HepG2 (cell line): ENCODE measurements around the gene PHKB.

ENCODE experiments used
- ADNP ChIP-seq: sonication (generic); formaldehyde crosslinking; IDR thresholded peaks from 2 replicates; pipeline ENCODE4 v1.4.0; 2020; ENCODE audit warnings: missing genetic modification reagents
- GABPA ChIP-seq, 2 experiments: IDR thresholded peaks; 2 replicates each; pipeline ENCODE4 v1.6.1; 2011 to 2016; ENCODE audit warnings: low read depth in 2 of 2, low read length in 1 of 2, missing biosample characterization in 1 of 2, missing genetic modification characterization in 1 of 2
- HOXD1 ChIP-seq: sonication (generic); formaldehyde crosslinking; IDR thresholded peaks from 2 replicates; pipeline ENCODE4 v1.5.0; 2020; ENCODE audit warnings: missing genetic modification reagents
- MAZ ChIP-seq, 2 experiments: sonication (generic) in 1 of 2; formaldehyde crosslinking in 1 of 2; IDR thresholded peaks; 2 replicates each; pipeline versions ENCODE4 v1.5.0 to v1.6.1; 2012 to 2020; ENCODE audit warnings: low read depth in 2 of 2, mild to moderate bottlenecking in 2 of 2, borderline replicate concordance in 1 of 2, improper control_type of control experiment in 1 of 2, low read length in 1 of 2, missing genetic modification reagents in 1 of 2, moderate library complexity in 1 of 2
- ZNF205 ChIP-seq: IDR thresholded peaks from 2 replicates; pipeline ENCODE4 v1.6.1; 2018; ENCODE audit warnings: missing biosample characterization, missing genetic modification reagents
- ZNF274 ChIP-seq: sonication (generic); formaldehyde crosslinking; IDR thresholded peaks from 2 replicates; pipeline ENCODE4 v1.5.1; 2020; ENCODE audit warnings: mild to moderate bottlenecking, missing genetic modification reagents
- TF ChIP-seq, protein P1 (sequence below): sonication (generic); formaldehyde crosslinking; IDR thresholded peaks from 2 replicates; pipeline ENCODE4 v1.8.1; 2023; ENCODE audit warnings: missing genetic modification reagents, inconsistent platforms, borderline replicate concordance
- TF ChIP-seq, protein P2 (sequence below): sonication (generic); formaldehyde crosslinking; IDR thresholded peaks from 2 replicates; pipeline ENCODE4 v1.5.0; 2020; ENCODE audit warnings: mild to moderate bottlenecking, missing genetic modification reagents, moderate library complexity
- TF ChIP-seq, protein P3 (sequence below): sonication (generic); formaldehyde crosslinking; conservative IDR thresholded peaks from 2 replicates; pipeline ENCODE4 v1.4.0; 2020; ENCODE audit warnings: mild to moderate bottlenecking, missing genetic modification reagents, moderate library complexity

DNA sequence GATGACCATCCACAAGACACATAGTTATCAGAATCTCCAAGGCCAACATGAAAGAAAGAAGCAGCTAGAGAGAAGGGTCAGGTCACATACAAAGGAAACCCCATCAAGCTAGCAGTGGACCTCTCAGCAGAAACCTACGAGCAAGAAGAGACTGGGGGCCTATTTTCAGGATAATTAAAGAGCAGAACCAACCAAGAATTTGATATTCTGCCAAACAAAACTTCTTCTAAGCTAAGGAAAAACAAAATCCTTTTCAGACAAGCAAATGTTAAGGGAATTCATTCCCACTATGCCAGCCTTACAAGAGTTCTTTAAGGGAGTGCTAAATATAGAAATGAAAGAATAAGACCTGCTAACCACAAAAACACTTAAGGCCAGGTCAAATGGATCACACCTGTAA, 48.1 kb upstream of the PHKB start:
- TF ChIP-seq, protein P1, sequence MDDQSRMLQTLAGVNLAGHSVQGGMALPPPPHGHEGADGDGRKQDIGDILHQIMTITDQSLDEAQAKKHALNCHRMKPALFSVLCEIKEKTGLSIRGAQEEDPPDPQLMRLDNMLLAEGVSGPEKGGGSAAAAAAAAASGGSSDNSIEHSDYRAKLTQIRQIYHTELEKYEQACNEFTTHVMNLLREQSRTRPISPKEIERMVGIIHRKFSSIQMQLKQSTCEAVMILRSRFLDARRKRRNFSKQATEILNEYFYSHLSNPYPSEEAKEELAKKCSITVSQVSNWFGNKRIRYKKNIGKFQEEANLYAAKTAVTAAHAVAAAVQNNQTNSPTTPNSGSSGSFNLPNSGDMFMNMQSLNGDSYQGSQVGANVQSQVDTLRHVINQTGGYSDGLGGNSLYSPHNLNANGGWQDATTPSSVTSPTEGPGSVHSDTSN: no peak
- TF ChIP-seq MAZ (IDR thresholded peaks at IDR 0.05; ENCODE audit: borderline replicate concordance, low read depth, low read length) (no peak), MAZ (CRISPR knock-in tag; IDR thresholded peaks at IDR 0.05; ENCODE audit: low read depth) (no peak), ADNP (CRISPR knock-in tag) (no peak), GABPA (IDR thresholded peaks at IDR 0.05; ENCODE audit: low read depth, low read length) (no peak), GABPA (CRISPR knock-in tag; IDR thresholded peaks at IDR 0.05; ENCODE audit: low read depth) (no peak), ZNF274 (no peak), HOXD1 (CRISPR knock-in tag) (no peak), ZNF205 (CRISPR knock-in tag) (no peak)
- TF ChIP-seq, protein P2, sequence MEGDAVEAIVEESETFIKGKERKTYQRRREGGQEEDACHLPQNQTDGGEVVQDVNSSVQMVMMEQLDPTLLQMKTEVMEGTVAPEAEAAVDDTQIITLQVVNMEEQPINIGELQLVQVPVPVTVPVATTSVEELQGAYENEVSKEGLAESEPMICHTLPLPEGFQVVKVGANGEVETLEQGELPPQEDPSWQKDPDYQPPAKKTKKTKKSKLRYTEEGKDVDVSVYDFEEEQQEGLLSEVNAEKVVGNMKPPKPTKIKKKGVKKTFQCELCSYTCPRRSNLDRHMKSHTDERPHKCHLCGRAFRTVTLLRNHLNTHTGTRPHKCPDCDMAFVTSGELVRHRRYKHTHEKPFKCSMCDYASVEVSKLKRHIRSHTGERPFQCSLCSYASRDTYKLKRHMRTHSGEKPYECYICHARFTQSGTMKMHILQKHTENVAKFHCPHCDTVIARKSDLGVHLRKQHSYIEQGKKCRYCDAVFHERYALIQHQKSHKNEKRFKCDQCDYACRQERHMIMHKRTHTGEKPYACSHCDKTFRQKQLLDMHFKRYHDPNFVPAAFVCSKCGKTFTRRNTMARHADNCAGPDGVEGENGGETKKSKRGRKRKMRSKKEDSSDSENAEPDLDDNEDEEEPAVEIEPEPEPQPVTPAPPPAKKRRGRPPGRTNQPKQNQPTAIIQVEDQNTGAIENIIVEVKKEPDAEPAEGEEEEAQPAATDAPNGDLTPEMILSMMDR (CRISPR knock-in tag): no peak
- TF ChIP-seq, protein P3, sequence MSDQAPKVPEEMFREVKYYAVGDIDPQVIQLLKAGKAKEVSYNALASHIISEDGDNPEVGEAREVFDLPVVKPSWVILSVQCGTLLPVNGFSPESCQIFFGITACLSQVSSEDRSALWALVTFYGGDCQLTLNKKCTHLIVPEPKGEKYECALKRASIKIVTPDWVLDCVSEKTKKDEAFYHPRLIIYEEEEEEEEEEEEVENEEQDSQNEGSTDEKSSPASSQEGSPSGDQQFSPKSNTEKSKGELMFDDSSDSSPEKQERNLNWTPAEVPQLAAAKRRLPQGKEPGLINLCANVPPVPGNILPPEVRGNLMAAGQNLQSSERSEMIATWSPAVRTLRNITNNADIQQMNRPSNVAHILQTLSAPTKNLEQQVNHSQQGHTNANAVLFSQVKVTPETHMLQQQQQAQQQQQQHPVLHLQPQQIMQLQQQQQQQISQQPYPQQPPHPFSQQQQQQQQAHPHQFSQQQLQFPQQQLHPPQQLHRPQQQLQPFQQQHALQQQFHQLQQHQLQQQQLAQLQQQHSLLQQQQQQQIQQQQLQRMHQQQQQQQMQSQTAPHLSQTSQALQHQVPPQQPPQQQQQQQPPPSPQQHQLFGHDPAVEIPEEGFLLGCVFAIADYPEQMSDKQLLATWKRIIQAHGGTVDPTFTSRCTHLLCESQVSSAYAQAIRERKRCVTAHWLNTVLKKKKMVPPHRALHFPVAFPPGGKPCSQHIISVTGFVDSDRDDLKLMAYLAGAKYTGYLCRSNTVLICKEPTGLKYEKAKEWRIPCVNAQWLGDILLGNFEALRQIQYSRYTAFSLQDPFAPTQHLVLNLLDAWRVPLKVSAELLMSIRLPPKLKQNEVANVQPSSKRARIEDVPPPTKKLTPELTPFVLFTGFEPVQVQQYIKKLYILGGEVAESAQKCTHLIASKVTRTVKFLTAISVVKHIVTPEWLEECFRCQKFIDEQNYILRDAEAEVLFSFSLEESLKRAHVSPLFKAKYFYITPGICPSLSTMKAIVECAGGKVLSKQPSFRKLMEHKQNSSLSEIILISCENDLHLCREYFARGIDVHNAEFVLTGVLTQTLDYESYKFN: no peak
